GM10847 (cell line): ENCODE measurements around the gene USP5.

Experiments used
- POLR2A ChIP-seq: IDR thresholded peaks from 2 replicates; pipeline ENCODE4 v1.6.1; 2011; ENCODE audit not compliant: insufficient read length; ENCODE audit errors: extremely low read depth

USP5 gene

DNA sequence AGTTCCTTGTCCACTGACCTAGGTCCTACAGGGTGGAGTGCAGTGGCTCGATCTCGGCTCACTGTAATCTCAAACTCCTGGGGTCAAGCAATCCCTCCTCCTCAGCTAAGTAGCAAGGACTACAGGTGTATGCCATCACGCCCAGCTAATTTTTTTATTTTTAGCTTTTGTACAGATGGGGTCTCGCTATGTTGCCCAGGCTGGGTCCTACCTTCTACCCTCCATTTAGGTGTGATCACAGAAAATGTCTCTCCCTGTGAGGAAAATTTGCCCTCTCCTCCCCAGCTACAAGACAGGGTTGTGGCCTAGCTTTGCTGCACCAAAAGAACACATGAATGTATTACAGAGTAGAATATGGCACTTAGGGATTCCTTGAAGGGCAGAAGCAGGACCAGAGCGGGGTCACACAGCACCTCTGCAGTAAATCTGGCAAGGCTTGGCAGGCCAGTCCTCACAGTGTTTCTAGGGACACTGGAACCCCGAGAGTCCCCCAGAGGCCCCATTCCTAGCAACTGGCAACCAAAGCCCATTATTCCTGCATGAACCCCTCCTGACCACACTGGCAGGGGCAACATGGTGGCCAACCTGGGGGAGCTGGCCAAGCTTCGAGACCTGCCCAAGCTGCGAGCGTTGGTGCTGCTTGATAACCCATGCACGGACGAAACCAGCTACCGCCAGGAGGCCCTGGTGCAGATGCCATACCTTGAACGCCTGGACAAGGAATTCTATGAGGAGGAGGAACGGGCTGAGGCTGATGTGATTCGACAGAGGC lies 60.4 kb downstream of the USP5 start:
- no peak for TF ChIP-seq POLR2A

GRCh38 chr12:6914246-6914946 lies 62.4 kb downstream of the USP5 start, which contains the start of gene ENO2:
Gene ENO2, plus strand, starts transcription at chr12:6914580. Its CDS starts 1,253 bp downstream, at chr12:6915833.
- TF ChIP-seq POLR2A: no peak

GRCh38 chr12:6914947-6915788 lies 63.2 kb downstream of the USP5 start:
- TF ChIP-seq POLR2A: no peak

- no peak for TF ChIP-seq POLR2A
Observed at GRCh38 chr12:6915789-6916285, 63.9 kb downstream of the USP5 start.
